ENCODE data around the gene SAMM50. TPM values are rescaled to one million over a fixed set of nuclear protein-coding genes. Genes with fewer than 3 reads are reported as not detected.

The SAMM50 gene
- polyA plus RNA-seq, 3 donors = 17.0 to 70.0 (median 62.5) TPM

GRCh38 chr22:44023404-44024287 is 68.4 kb downstream of the SAMM50 start:
- peaks cover 8 to 14% of the 10 kb centered on the region in 2 donors for H3K36me3 Mint-ChIP-seq
- peak; percentile 47 to 72 (median 53) for DNase-seq
- H3K79me2 ChIP-seq (ENCODE audit: insufficient read depth, low read length) = peaks cover 28% of the 10 kb centered on the region
- peak overlapping the region; percentile 77 for H3K9ac ChIP-seq (ENCODE audit: insufficient read depth, low read length, poor library complexity, severe bottlenecking)
- peaks cover 0 to 2% (median 0%) of the 10 kb centered on the region in 7 donors for H3K9me3 Mint-ChIP-seq
- peak overlapping the region; percentile 76 for H2AFZ ChIP-seq (ENCODE audit: insufficient read depth, low read depth, low read length, poor library complexity, severe bottlenecking)
- H4K20me1 ChIP-seq (ENCODE audit: insufficient read depth, low read length) = no peaks in the 10 kb centered on the region
- H3K27me3 ChIP-seq (ENCODE audit: control insufficient read depth in 2 of 2, insufficient read depth in 2 of 2, low read length in 2 of 2) = no peaks in the 10 kb centered on the region
- H3K27ac ChIP-seq (ENCODE audit: low read depth in 1 of 2, low read length in 2 of 2) = peak overlapping the region; percentile 76 to 93
- no peaks in the 10 kb centered on the region for H3K36me3 ChIP-seq (replicated peaks in 1 of 2; ENCODE audit: control insufficient read depth in 1 of 2, insufficient read depth in 2 of 2, low read length in 2 of 2)
- H3K4me1 Mint-ChIP-seq = peaks cover 47% of the 10 kb centered on the region
- H3K4me2 ChIP-seq (replicated peaks; ENCODE audit: extremely low read depth, low read length, poor library complexity, severe bottlenecking) = peak overlapping the region; percentile 65
- WGBS (ENCODE audit: insufficient coverage) = 4% methylated on average over 33 of the region's 54 CpGs
- TF ChIP-seq CTCF (IDR thresholded peaks at IDR 0.05) = no peak
- intact Hi-C loops (cut with micrococcal nuclease) = no loop called here
- no peaks in the 10 kb centered on the region for H3K9me3 ChIP-seq (replicated peaks in 1 of 2; ENCODE audit: control insufficient read depth in 1 of 2, insufficient read depth in 1 of 2, low read length in 2 of 2)
- peaks cover 0 to 6% (median 0%) of the 10 kb centered on the region in 3 donors for H3K27me3 Mint-ChIP-seq (ENCODE audit: low read depth in 3 of 3)
- peak overlapping the region; percentile 90 to 96 (median 93) for H3K27ac Mint-ChIP-seq
- H3K4me3 Mint-ChIP-seq = peak overlapping the region; percentile 86 to 90
- peaks cover 40 to 41% of the 10 kb centered on the region in 2 donors for H3K4me1 ChIP-seq (ENCODE audit: control insufficient read depth in 1 of 2, insufficient read depth in 2 of 2, low read length in 2 of 2)
- peak overlapping the region; percentile 49 to 74 (median 64) for H3K4me3 ChIP-seq (replicated peaks in 1 of 3; ENCODE audit: low read depth in 2 of 3, low read length in 3 of 3)

- Histone ChIP-seq H2AFZ (ENCODE audit: insufficient read depth, low read depth, low read length, poor library complexity, severe bottlenecking) (peak within 1 kb of the TSS; percentile 76), H3K36me3 (replicated peaks in 1 of 2; ENCODE audit: control insufficient read depth in 1 of 2, insufficient read depth in 2 of 2, low read length in 2 of 2) (no peaks in the 10 kb centered on the region)
- intact Hi-C loops (cut with micrococcal nuclease) = no loop called here
These were observed 69.2 kb downstream of the SAMM50 start, which contains the start of gene PARVB for GRCh38 chr22:44024288-44024921. PARVB (plus strand) TSS chr22:44024302; CDS start chr22:44024340, 38 bp downstream.

More at GRCh38 chr22:44024288-44024921, 69.2 kb downstream of the SAMM50 start, which contains the start of gene PARVB:
- H3K79me2 ChIP-seq (ENCODE audit: insufficient read depth, low read length) = peaks cover 36% of the 10 kb centered on the region
- H3K27ac Mint-ChIP-seq = peak within 1 kb of the TSS; percentile 100
- H3K4me3 Mint-ChIP-seq = peak within 1 kb of the TSS; percentile 86 to 90
- peaks cover 0 to 6% (median 0%) of the 10 kb centered on the region in 3 donors for H3K27me3 Mint-ChIP-seq (ENCODE audit: low read depth in 3 of 3)
- peaks cover 8 to 15% of the 10 kb centered on the region in 2 donors for H3K36me3 Mint-ChIP-seq
- WGBS (ENCODE audit: insufficient coverage) = under 1% methylated on average over 66 of the region's 83 CpGs
- peak within 1 kb of the TSS; percentile 49 to 74 (median 64) for H3K4me3 ChIP-seq (replicated peaks in 1 of 3; ENCODE audit: low read depth in 2 of 3, low read length in 3 of 3)
- TF ChIP-seq CTCF (IDR thresholded peaks at IDR 0.05) = no peak
- peak; percentile 30 to 53 (median 31) for DNase-seq
- no peaks in the 10 kb centered on the region for H3K9me3 ChIP-seq (replicated peaks in 1 of 2; ENCODE audit: control insufficient read depth in 1 of 2, insufficient read depth in 1 of 2, low read length in 2 of 2)
- H3K9ac ChIP-seq (ENCODE audit: insufficient read depth, low read length, poor library complexity, severe bottlenecking) = peak within 1 kb of the TSS; percentile 77
- no peaks in the 10 kb centered on the region for H3K27me3 ChIP-seq (ENCODE audit: control insufficient read depth in 2 of 2, insufficient read depth in 2 of 2, low read length in 2 of 2)
- H3K4me1 Mint-ChIP-seq = peaks cover 47% of the 10 kb centered on the region
- peak within 1 kb of the TSS; percentile 98 to 99 for H3K27ac ChIP-seq (ENCODE audit: low read depth in 1 of 2, low read length in 2 of 2)
- peaks cover 0 to 2% (median 0%) of the 10 kb centered on the region in 7 donors for H3K9me3 Mint-ChIP-seq
- no peaks in the 10 kb centered on the region for H4K20me1 ChIP-seq (ENCODE audit: insufficient read depth, low read length)
- peaks cover 40 to 41% of the 10 kb centered on the region in 2 donors for H3K4me1 ChIP-seq (ENCODE audit: control insufficient read depth in 1 of 2, insufficient read depth in 2 of 2, low read length in 2 of 2)
- peak within 1 kb of the TSS; percentile 70 for H3K4me2 ChIP-seq (replicated peaks; ENCODE audit: extremely low read depth, low read length, poor library complexity, severe bottlenecking)
